Colonic mucosa (tissue), 4 donors: ENCODE data around the gene C2orf76. TPM values are rescaled to one million over a fixed set of nuclear protein-coding genes. Genes with fewer than 3 reads are reported as not detected.
A peak's percentile ranks its signal among the peaks of the same experiment; 100 is the strongest.
"Not testable (repeated sequence)": the region's sequence is repeated elsewhere in the genome, so short reads cannot be mapped to it uniquely, and the experiment has no call there.

ENCODE experiments used
- DNase-seq: peaks from one replicate; pipeline ENCODE4 v3.0.0-alpha.2; 2020
- H3K27ac ChIP-seq: fragments of 200-600 bp; one replicate; pipeline ENCODE4 v1.8.0; 2021
- H3K27me3 ChIP-seq: fragments of 200-600 bp; one replicate; pipeline ENCODE4 v1.8.0; 2021
- H3K36me3 ChIP-seq: fragments of 200-600 bp; one replicate; pipeline ENCODE4 v1.8.0; 2021
- H3K4me1 ChIP-seq: fragments of 200-600 bp; one replicate; pipeline ENCODE4 v1.8.0; 2021; ENCODE audit warnings: mild to moderate bottlenecking
- H3K4me3 ChIP-seq: fragments of 200-600 bp; one replicate; pipeline ENCODE4 v1.8.0; 2021
- H3K9ac ChIP-seq, 2 donors: one replicate each; pipeline ENCODE4 v1.7.0; 2013; ENCODE audit warnings: control low read depth in 2 of 2, low read depth in 2 of 2, low read length in 2 of 2
- H3K9me3 ChIP-seq: fragments of 200-600 bp; one replicate; pipeline ENCODE4 v1.8.0; 2021
- intact Hi-C: fragments of 100-400 bp; cut with DNase I; formaldehyde crosslinking; loops from one replicate; pipeline ENCODE4 v1.14.1; 2022
- total RNA-seq, 2 donors: library from RNA; stranded (reverse); fragmentation: NEBNext Ultra II Directional in 1 of 2; extraction: Animal tissue kit (Norgen Biotek cat#: 25700) in 1 of 2; gene quantifications; one replicate each; pipeline ENCODE4 v1.2.1, GENCODE V29; 2021
- TF ChIP-seq, protein P1 (sequence below): fragments of 200-600 bp; IDR thresholded peaks from one replicate; pipeline ENCODE4 v1.8.0; 2022; ENCODE audit warnings: antibody characterized with exemption, mild to moderate bottlenecking
- donor health status: healthy.
- donor health status: DM: no; HTN: no; CAD: no.
- donor health status: DM: no; HTN: no; CAD: no.

The C2orf76 gene
- total RNA-seq, 2 donors from 2014 or later: 4.7 to 6.6 TPM

DNA sequence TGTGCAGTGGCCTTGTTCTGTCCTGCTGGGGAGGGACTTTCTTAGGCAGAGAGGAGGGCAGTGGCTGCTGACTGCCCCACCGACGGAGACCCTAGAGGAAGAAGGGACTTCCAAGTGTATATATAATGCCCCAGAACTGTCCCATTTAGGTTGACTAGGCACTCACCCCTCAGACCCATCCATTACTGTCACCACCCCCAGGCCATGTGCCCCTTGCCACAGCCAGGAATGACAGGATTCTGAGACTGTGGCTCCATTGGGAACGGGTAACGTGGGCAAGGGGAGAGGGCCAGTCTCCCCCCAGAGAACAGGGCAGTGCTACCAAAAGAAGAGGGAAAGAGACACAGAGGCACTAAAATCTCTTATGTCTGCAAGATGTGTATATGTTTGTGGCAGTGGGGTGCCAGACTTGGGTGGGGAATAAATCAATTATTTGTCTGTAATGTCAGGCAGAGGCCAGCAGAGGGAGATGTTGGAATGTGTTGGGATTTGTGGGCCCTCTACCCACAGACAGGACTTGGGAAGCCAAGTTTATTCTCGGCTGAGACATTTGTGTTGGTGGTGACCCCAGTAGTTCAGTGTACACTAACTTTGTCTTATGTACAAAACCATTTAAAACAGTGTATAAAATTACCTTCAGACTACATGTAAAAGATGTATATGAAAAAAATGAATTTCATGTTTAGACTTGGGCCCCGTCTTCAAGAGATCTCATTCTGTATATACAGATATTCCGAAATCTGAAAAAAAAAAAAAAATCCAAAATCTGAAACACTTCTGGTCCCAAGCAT is 41.0 kb upstream of the C2orf76 start:
- H3K27ac ChIP-seq: no peak overlapping the region
- TF ChIP-seq, protein P1, sequence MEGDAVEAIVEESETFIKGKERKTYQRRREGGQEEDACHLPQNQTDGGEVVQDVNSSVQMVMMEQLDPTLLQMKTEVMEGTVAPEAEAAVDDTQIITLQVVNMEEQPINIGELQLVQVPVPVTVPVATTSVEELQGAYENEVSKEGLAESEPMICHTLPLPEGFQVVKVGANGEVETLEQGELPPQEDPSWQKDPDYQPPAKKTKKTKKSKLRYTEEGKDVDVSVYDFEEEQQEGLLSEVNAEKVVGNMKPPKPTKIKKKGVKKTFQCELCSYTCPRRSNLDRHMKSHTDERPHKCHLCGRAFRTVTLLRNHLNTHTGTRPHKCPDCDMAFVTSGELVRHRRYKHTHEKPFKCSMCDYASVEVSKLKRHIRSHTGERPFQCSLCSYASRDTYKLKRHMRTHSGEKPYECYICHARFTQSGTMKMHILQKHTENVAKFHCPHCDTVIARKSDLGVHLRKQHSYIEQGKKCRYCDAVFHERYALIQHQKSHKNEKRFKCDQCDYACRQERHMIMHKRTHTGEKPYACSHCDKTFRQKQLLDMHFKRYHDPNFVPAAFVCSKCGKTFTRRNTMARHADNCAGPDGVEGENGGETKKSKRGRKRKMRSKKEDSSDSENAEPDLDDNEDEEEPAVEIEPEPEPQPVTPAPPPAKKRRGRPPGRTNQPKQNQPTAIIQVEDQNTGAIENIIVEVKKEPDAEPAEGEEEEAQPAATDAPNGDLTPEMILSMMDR: peak; percentile 71
- no peak overlapping the region for H3K9ac ChIP-seq
- H3K27me3 ChIP-seq: no peaks in the 10 kb centered on the region
- H3K4me1 ChIP-seq: peaks cover 9% of the 10 kb centered on the region
- intact Hi-C loops: loop anchor here (2.0 to 5.0 kb wide), 2 partner anchors 69 to 250 kb away; no protein-coding TSS in a partner anchor
- H3K4me3 ChIP-seq: no peak overlapping the region
- no peaks in the 10 kb centered on the region for H3K36me3 ChIP-seq
- H3K9me3 ChIP-seq: no peaks in the 10 kb centered on the region
- DNase-seq: peak; percentile 72

DNA sequence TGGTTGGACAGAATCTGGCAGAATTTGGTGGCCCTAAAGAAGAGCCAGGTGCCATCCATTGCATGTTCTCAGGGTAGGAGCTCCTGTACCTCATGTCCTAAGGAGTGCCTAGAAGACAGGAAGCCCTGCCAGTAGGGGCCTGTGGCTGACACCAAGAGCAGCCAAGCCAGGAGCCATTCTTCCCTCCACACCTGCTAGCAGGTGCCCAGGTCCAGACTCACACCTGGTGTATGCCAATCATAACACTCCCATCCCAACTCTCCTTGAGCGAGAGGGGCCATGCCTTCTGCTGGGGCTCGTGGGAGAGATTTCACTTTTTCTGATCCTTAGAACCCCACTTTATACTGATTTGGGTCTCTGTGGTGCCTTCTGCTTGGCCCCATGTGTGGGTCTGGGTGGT is 38.5 kb upstream of the C2orf76 start:
- DNase-seq: peak; percentile 14
- no peaks in the 10 kb centered on the region for H3K36me3 ChIP-seq
- H3K27me3 ChIP-seq: no peaks in the 10 kb centered on the region

DNA sequence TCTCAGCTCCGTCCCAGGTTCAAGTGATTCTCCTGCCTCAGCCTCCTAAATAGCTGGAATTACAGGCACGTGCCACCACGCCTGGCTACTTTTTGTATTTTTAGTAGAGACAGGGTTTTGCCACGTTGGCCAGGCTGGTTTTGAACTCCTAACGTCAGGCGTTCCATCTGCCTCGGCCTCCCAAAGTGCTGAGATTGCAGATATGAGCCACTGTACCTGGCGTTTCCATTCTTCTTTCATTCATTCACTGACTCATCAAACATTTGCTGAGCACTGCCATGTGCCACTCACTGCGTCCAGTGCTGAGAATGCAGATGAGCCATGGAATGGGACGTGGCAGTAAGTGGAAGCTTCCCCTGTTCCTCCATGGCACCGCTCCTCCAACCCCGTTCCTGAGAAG is 37.0 kb upstream of the C2orf76 start:
- not testable (repeated sequence) for H3K27me3 ChIP-seq

More for the DNA sequence above, 38.5 kb upstream of the C2orf76 start:
- no peak overlapping the region for H3K27ac ChIP-seq
- no peak overlapping the region for H3K9ac ChIP-seq
- TF ChIP-seq, protein P1: no peak
- peaks cover 9% of the 10 kb centered on the region for H3K4me1 ChIP-seq
- H3K4me3 ChIP-seq: no peak overlapping the region
- no peaks in the 10 kb centered on the region for H3K9me3 ChIP-seq
- intact Hi-C loops: loop anchor here (5.0 kb wide), 1 partner anchor 252 kb away; no protein-coding TSS in a partner anchor

DNA sequence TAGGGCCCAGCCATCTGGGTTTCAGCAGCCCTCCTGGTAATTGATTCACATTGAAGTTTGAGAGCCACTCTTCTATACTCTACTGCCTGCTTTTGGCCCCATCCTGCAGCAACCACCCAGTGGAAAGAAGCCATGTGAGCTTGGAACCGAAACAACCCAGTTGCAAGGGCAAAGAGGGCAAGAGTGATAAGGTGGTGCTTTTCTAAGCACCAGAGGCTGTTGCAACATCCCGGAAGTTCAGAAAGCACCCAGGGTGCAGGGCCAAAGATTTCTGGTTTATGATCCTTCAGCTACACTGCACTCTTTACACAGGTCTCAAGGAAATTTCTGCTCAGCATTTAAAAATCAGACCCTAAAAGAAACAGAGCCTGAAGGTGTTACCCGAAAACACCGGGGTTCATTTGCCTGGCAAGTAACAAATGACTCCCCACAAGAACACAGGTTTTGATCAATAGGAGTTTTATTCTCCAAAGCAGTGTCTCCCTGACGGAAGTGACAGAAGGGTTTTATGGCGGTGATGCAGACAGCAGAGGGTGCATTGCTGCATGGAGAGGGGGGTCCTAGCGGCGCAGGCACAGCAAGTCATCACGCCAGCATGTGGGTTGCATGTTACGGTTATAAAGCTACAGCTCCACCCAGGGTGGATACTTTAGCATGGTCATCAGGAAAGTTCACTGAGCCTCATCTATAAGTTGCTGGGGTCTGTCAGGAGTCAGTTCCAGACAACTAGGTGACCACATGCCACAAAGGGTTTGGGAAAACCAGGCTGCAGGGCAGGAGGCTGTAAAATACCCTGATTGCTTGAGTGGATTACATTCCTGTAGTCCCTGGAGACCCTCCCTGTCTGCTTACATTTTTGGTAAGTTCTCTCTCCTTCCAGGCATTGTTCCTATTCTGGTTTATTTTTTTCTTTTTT is 36.3 kb upstream of the C2orf76 start:
- no peak overlapping the region for H3K4me3 ChIP-seq
- peak overlapping the region in 1 of 2 donors; percentile 70 for H3K9ac ChIP-seq
- peak; percentile 84 for DNase-seq
- no peaks in the 10 kb centered on the region for H3K36me3 ChIP-seq
- peak overlapping the region; percentile 45 for H3K27ac ChIP-seq
- no peaks in the 10 kb centered on the region for H3K27me3 ChIP-seq
- TF ChIP-seq, protein P1: no peak
- H3K4me1 ChIP-seq: peaks cover 5% of the 10 kb centered on the region
- no peaks in the 10 kb centered on the region for H3K9me3 ChIP-seq
- intact Hi-C loops: no loop called here

More for the DNA sequence above, 37.0 kb upstream of the C2orf76 start:
- DNase-seq: peak; percentile 17
- H3K4me1 ChIP-seq, H3K27ac ChIP-seq, H3K9ac ChIP-seq, H3K4me3 ChIP-seq, H3K36me3 ChIP-seq, H3K9me3 ChIP-seq, intact Hi-C loops: not testable (repeated sequence)

DNA sequence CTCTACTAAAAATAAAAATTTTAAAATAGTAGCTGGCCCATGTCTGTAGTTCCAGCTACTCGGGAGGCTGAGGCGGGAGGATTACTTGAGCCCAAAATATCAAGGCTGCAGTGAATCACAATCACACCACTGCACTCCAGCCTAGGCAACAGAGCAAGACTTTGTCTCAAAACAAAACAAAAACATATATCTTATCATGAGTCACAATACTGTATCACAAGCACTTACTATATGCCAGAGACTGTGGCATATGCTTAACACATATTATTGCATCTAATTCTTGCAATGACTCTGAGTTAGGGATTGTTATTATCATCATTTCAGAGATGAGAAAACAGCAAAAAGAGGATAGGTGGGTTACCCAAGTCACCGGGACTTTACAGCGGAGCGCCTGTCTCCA is 35.5 kb upstream of the C2orf76 start:
- no peak for DNase-seq
- TF ChIP-seq, protein P1: no peak
- Histone ChIP-seq H3K36me3 (no peaks in the 10 kb centered on the region), H3K4me1 (peaks cover 5% of the 10 kb centered on the region), H3K9ac (no peak overlapping the region), H3K4me3 (no peak overlapping the region), H3K9me3 (no peaks in the 10 kb centered on the region), H3K27ac (peak overlapping the region; percentile 45), H3K27me3 (no peaks in the 10 kb centered on the region)
- intact Hi-C loops: no loop called here
